GM12878 (cell line): ENCODE data around the gene TMEM192. TPM values are rescaled to one million over a fixed set of nuclear protein-coding genes. Genes with fewer than 3 reads are reported as not detected.

ENCODE experiments used
- ATAC-seq: fragments of 200-7000 bp; cut with Tn5 transposase; 3 replicates; pipeline ENCODE4 v1.9.1; 2020; ENCODE audit warnings: mild to moderate bottlenecking, moderate library complexity
- BruUV-seq: library from RNA; stranded (reverse); fragments of 400-500 nt; replicated peaks from 2 replicates; lab custom pipeline; 2021; lab: Mats Ljungman, UMichigan
- CTCF ChIA-PET: fragments of 300-600 bp; sonication (Branson Sonifier 250); formaldehyde crosslinking; extraction: SDS; loops from one replicate; lab custom pipeline; 2021; ENCODE audit warnings: inconsistent platforms; lab: Yijun Ruan, JAX
- POLR2A ChIA-PET: fragments of 350-600 bp; formaldehyde crosslinking; extraction: SDS; loops from one replicate; lab custom pipeline; 2021; ENCODE audit warnings: inconsistent platforms; lab: Charles Lee
- RAD21 ChIA-PET: fragments of 300-600 bp; sonication (Branson Sonifier 250); formaldehyde crosslinking; loops from one replicate; lab custom pipeline; 2023; ENCODE audit warnings: antibody characterized with exemption; ENCODE audit not compliant: unreplicated experiment; lab: Charles Lee
- SMC1A ChIA-PET: fragments of 300-600 bp; sonication (Branson Sonifier 250); formaldehyde crosslinking; loops from one replicate; lab custom pipeline; 2023; ENCODE audit not compliant: unreplicated experiment, uncharacterized antibody; lab: Charles Lee
- DNase-seq: peaks from one replicate; pipeline ENCODE4 v3.0.0-alpha.2; 2011; ENCODE audit warnings: low read depth, low spot score
- FAIRE-seq: peaks from 3 replicates; lab custom pipeline; 2011; peaks lifted over from hg19 to GRCh38; lab: Jason Lieb, UNC
- H2AFZ ChIP-seq: 2 replicates; pipeline ENCODE4 v1.6.0; 2011; ENCODE audit warnings: low read depth, low read length, control low read depth; ENCODE audit not compliant: control insufficient read depth
- H3K27ac ChIP-seq: 2 replicates; pipeline ENCODE4 v1.5.1; 2011; ENCODE audit warnings: control low read depth; ENCODE audit not compliant: control insufficient read depth, insufficient read depth
- H3K27me3 ChIP-seq, 2 experiments: replicated peaks in 1 of 2; 2 replicates each; pipeline versions ENCODE4 v1.6.0 to v1.6.1; 2011; ENCODE audit warnings: low read length in 1 of 2; ENCODE audit not compliant: control insufficient read depth in 2 of 2, insufficient read depth in 2 of 2
- H3K36me3 ChIP-seq, 2 experiments: 2 replicates each; pipeline ENCODE4 v1.5.1; 2011; ENCODE audit warnings: low read length in 1 of 2; ENCODE audit not compliant: control insufficient read depth in 2 of 2, insufficient read depth in 2 of 2
- H3K4me1 ChIP-seq: 2 replicates; pipeline ENCODE4 v1.6.1; 2011; ENCODE audit warnings: mild to moderate bottlenecking, low read length, moderate library complexity, mixed read lengths; ENCODE audit not compliant: control insufficient read depth, insufficient read depth
- H3K4me2 ChIP-seq: 2 replicates; pipeline ENCODE4 v1.6.0; 2011; ENCODE audit warnings: control low read depth; ENCODE audit not compliant: control insufficient read depth, insufficient read depth
- H3K4me3 ChIP-seq: fragments of 200-600 bp; sonication (generic); 2 replicates; pipeline ENCODE4 v1.5.1; 2016
- H3K79me2 ChIP-seq: 2 replicates; pipeline ENCODE4 v1.6.0; 2011; ENCODE audit warnings: low read length; ENCODE audit not compliant: control insufficient read depth, insufficient read depth
- H3K9ac ChIP-seq: 2 replicates; pipeline ENCODE4 v1.8.0; 2011; ENCODE audit warnings: low read length, control low read depth, mixed read lengths; ENCODE audit not compliant: control insufficient read depth, insufficient read depth
- H3K9me3 ChIP-seq: replicated peaks from 3 replicates; pipeline ENCODE4 v1.5.1; 2011; ENCODE audit warnings: mild to moderate bottlenecking, low read length; ENCODE audit not compliant: control insufficient read depth, insufficient read depth
- H4K20me1 ChIP-seq: 2 replicates; pipeline ENCODE4 v1.6.0; 2011; ENCODE audit not compliant: control insufficient read depth, insufficient read depth
- CHD2 ChIP-seq: IDR thresholded peaks from 2 replicates; pipeline ENCODE4 v1.6.1; 2011; ENCODE audit warnings: low read depth, low read length, improper control_type of control experiment, borderline replicate concordance
- HDAC2 ChIP-seq: fragments of 200-600 bp; sonication (generic); IDR thresholded peaks from 2 replicates; pipeline ENCODE4 v1.6.1; 2017
- MEF2A ChIP-seq: IDR thresholded peaks from 2 replicates; pipeline ENCODE4 v1.6.1; 2011; ENCODE audit warnings: low read depth, mild to moderate bottlenecking, low read length, moderate library complexity; ENCODE audit not compliant: insufficient read depth
- RAD51 ChIP-seq: fragments of 450-650 bp; IDR thresholded peaks from 2 replicates; pipeline ENCODE4 v1.6.1; 2016; ENCODE audit warnings: moderate library complexity, mild to moderate bottlenecking, inconsistent platforms
- SMAD5 ChIP-seq: IDR thresholded peaks from 2 replicates; pipeline ENCODE4 v1.6.1; 2016; ENCODE audit warnings: antibody characterized with exemption, low read depth
- TARDBP ChIP-seq: IDR thresholded peaks from 2 replicates; pipeline ENCODE4 v1.6.1; 2016; ENCODE audit warnings: borderline replicate concordance
- ZNF217 ChIP-seq: fragments of 450-650 bp; IDR thresholded peaks from 2 replicates; pipeline ENCODE4 v1.6.1; 2017; ENCODE audit warnings: antibody characterized with exemption, mild to moderate bottlenecking
- WGBS: methylation state at CpG from one replicate; pipeline ENCODE4 v1.1.6; 2016; ENCODE audit warnings: low lambda C conversion rate; ENCODE audit not compliant: insufficient replicate concordance, insufficient coverage; ENCODE audit errors: missing lambda C conversion rate; 5-methylcytosine and 5-hydroxymethylcytosine counted together
- in situ Hi-C: fragments of 300-500 bp; cut with MboI; formaldehyde crosslinking; loops from 9 replicates; pipeline ENCODE4 v1.14.3; 2018; ENCODE audit warnings: mixed read lengths
- intact Hi-C: fragments of 100-400 bp; cut with micrococcal nuclease; formaldehyde crosslinking; loops from one replicate; pipeline ENCODE4 v1.14.2; 2022; ENCODE audit not compliant: unreplicated experiment
- polyA plus RNA-seq, 11 experiments: library from polyadenylated mRNA; depleted of rRNA in 4 of 11; unstranded in 6 of 11; stranded (reverse) in 5 of 11; fragments of >200 nt; fragmentation: Nextera tagmentation in 4 of 11; fragmentation: Illumina TruSeq in 1 of 11; extraction: Ambion mirVana in 4 of 11; extraction: Trizol in 1 of 11; gene quantifications; 1 replicate in 1 of 11; 2 replicates in 10 of 11; pipeline versions ENCODE4 v1.2.1 to v1.2.3, GENCODE V29; 2011 to 2016; ENCODE audit warnings: inconsistent platforms in 2 of 11, missing spikeins in 2 of 11, low read depth in 1 of 11
- total RNA-seq, 4 experiments: library from RNA; depleted of rRNA in 3 of 4; stranded (reverse); fragments of >200 nt in 3 of 4; fragmentation: Illumina TruSeq in 1 of 4; extraction: Trizol in 1 of 4; gene quantifications; 2 replicates each; pipeline versions ENCODE4 v1.2.1 to v1.2.3, GENCODE V29; 2013 to 2021
- TF ChIP-seq, protein P1 (sequence below), 3 experiments: IDR thresholded peaks in 2 of 3; conservative IDR thresholded peaks in 1 of 3; 2 replicates each; pipeline ENCODE4 v1.5.1; 2011; ENCODE audit warnings: low read depth in 3 of 3, low read length in 3 of 3, mild to moderate bottlenecking in 3 of 3, control low read depth in 2 of 3, moderate library complexity in 2 of 3, inconsistent platforms in 1 of 3, mixed read lengths in 1 of 3; ENCODE audit not compliant: control insufficient read depth in 2 of 3, insufficient read depth in 1 of 3; ENCODE audit errors: extremely low read depth in 1 of 3
- TF ChIP-seq, protein P2 (sequence below): IDR thresholded peaks from 2 replicates; pipeline ENCODE4 v1.6.1; 2011; ENCODE audit warnings: mild to moderate bottlenecking, low read depth, low read length, moderate library complexity; ENCODE audit not compliant: insufficient replicate concordance
- TF ChIP-seq, protein P3 (sequence below): fragments of 450-650 bp; IDR thresholded peaks from 2 replicates; pipeline ENCODE4 v1.6.1; 2016; ENCODE audit warnings: mild to moderate bottlenecking

TMEM192 gene
- total and polyA plus RNA-seq, 10 of the 15 experiments (the other 5 are each of a cell fraction or from before 2014, with no cell fraction given), result 1.8 to 16.0 (median 10.0) TPM

DNA sequence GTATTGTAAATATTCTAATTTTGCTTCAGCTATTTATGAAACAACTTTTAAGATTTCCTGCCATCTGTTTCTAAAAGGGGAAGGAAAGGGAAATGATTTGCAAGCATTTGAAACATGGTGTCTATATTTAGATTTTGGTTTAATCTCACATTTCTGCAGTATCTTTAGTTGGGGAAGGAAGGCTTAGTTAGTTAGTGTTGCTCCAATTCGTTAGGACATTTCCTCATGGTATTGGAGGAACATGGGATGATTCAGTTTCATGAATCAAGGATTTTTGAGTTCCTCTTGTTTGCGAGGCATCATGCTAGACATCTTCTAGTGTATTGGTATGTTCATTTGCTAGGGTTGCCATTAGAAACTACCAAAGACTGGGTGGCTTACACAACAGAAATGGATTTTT lies 20.5 kb upstream of the TMEM192 start:
- H3K27me3 ChIP-seq, result no peaks in the 10 kb centered on the region; a peak in 2 of 4 replicates
- DNase-seq, result no peak
- H3K4me1 ChIP-seq, result peaks cover 5% of the 10 kb centered on the region
- WGBS, result 14% methylated on average over 2 of the region's 2 CpGs
- no peaks in the 10 kb centered on the region for H3K79me2 ChIP-seq
- no peak overlapping the region for H3K9ac ChIP-seq
- H3K4me3 ChIP-seq, result 0 out of 2 replicates have a peak overlapping the region, but pooled peaks have one; percentile 17
- intact Hi-C loops (loop anchor here (5.0 kb wide), 1 partner anchor 194 kb away; the partner anchor contains the start of gene MSMO1), in situ Hi-C loops (loop anchor here (5.0 to 25.0 kb wide), 3 partner anchors 214 to 954 kb away; no protein-coding TSS in a partner anchor)
- BruUV-seq, result no TSS peak
- H3K36me3 ChIP-seq, result no peaks in the 10 kb centered on the region
- ChIA-PET RAD21 (interaction anchor here (1.1 to 2.8 kb wide), 4 partner anchors 14 to 214 kb away, joined by 3 to 10 read pairs (median 8); no protein-coding TSS in a partner anchor), CTCF (interaction anchor here (0.6 to 5.4 kb wide), 8 partner anchors 12 to 334 kb away, joined by 3 to 98 read pairs (median 12); partner anchors contain the start of gene MSMO1), SMC1A (interaction anchor here (0.6 to 4.0 kb wide), 7 partner anchors 79 to 362 kb away, joined by 3 to 47 read pairs (median 3); no protein-coding TSS in a partner anchor), POLR2A (no interaction called here)
- no peak for TF ChIP-seq RAD51
- TF ChIP-seq MEF2A, result peak; percentile 67; the same call in 1 of the 2 replicates
- no peak for TF ChIP-seq CHD2
- H3K9me3 ChIP-seq, result no peaks in the 10 kb centered on the region
- peak overlapping the region; percentile 0; the same call in 1 of the 2 replicates for H3K4me2 ChIP-seq
- no peaks in the 10 kb centered on the region for H4K20me1 ChIP-seq
- no peak overlapping the region; the same call in 1 of the 2 replicates for H2AFZ ChIP-seq
- H3K27ac ChIP-seq, result no peak overlapping the region
- ATAC-seq, result no peak
- FAIRE-seq, result no peak

DNA sequence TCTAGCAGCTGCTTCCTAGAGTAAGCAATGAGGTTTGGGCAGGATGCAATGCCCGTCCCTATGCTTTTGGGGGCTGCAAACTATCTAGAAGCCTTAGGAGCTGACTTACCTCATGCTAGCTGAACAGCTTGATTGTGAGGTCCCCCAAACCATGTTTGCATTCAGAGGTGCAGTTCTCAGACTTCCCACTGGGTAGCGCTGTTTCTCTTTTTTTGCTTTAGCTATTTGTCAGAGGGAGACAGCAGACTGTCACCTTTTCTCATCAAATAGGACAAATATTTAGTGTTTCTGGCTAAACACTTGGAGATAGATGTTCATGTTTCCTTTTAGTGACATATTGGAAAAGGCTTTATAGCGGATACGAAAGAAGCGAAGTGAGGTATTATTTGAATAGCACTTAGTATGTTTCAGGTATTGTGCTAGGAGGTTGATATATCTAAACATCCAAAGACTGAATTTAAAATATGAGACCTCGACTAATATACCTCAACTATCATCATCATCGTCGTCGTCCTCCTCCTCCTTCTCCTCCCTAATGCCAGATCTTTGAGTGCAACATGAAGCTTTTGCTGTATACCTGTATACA lies 18.7 kb upstream of the TMEM192 start:
- Histone ChIP-seq H3K27ac (no peak overlapping the region), H3K9me3 (no peaks in the 10 kb centered on the region), H2AFZ (no peak overlapping the region), H4K20me1 (no peaks in the 10 kb centered on the region), H3K36me3 (no peaks in the 10 kb centered on the region), H3K79me2 (no peaks in the 10 kb centered on the region), H3K4me2 (no peak overlapping the region), H3K4me3 (no peak overlapping the region), H3K4me1 (peaks cover 5% of the 10 kb centered on the region), H3K9ac (no peak overlapping the region), H3K27me3 (peaks cover 0 to 2% of the 10 kb centered on the region in 2 experiments; a peak in 2 of 4 replicates)
- ATAC-seq (peak; percentile 96), FAIRE-seq (peak; percentile 82), DNase-seq (peak; percentile 41)
- in situ Hi-C loops, result loop anchor here (5.0 to 25.0 kb wide), 3 partner anchors 216 to 956 kb away; no protein-coding TSS in a partner anchor
- WGBS, result 11% methylated on average over 9 of the region's 9 CpGs
- no TSS peak for BruUV-seq
- CTCF ChIA-PET, result interaction anchor here (0.6 to 5.4 kb wide), 49 partner anchors 8 to 960 kb away, joined by 3 to 98 read pairs (median 5); partner anchors contain the start of genes MSMO1 and TMEM192
- POLR2A ChIA-PET, result no interaction called here
- intact Hi-C loops, result loop anchor here (1.0 to 5.0 kb wide), 3 partner anchors 196 to 333 kb away; partner anchors contain the start of gene MSMO1
- SMC1A ChIA-PET, result interaction anchor here (0.6 to 4.0 kb wide), 42 partner anchors 9 to 506 kb away, joined by 3 to 47 read pairs (median 4); partner anchors contain the start of gene TMEM192
- RAD21 ChIA-PET, result interaction anchor here (0.6 to 2.8 kb wide), 32 partner anchors 9 to 362 kb away, joined by 3 to 24 read pairs (median 4); partner anchors contain the start of genes MSMO1 and TMEM192
- TF ChIP-seq SMAD5 (no peak), HDAC2 (no peak), ZNF217 (no peak), TARDBP (0 out of 2 replicates have a peak, but pooled peaks have one; percentile 39)
- TF ChIP-seq, protein P1, sequence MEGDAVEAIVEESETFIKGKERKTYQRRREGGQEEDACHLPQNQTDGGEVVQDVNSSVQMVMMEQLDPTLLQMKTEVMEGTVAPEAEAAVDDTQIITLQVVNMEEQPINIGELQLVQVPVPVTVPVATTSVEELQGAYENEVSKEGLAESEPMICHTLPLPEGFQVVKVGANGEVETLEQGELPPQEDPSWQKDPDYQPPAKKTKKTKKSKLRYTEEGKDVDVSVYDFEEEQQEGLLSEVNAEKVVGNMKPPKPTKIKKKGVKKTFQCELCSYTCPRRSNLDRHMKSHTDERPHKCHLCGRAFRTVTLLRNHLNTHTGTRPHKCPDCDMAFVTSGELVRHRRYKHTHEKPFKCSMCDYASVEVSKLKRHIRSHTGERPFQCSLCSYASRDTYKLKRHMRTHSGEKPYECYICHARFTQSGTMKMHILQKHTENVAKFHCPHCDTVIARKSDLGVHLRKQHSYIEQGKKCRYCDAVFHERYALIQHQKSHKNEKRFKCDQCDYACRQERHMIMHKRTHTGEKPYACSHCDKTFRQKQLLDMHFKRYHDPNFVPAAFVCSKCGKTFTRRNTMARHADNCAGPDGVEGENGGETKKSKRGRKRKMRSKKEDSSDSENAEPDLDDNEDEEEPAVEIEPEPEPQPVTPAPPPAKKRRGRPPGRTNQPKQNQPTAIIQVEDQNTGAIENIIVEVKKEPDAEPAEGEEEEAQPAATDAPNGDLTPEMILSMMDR (IDR thresholded peaks at IDR 0.05 in 2 of 3, conservative IDR thresholded peaks at IDR 0.05 in 1 of 3; ENCODE audit: control insufficient read depth in 2 of 3, extremely low read depth in 1 of 3, insufficient read depth in 1 of 3, low read depth in 3 of 3, low read length in 3 of 3), result peak; percentile 85 to 96 (median 88)
- TF ChIP-seq, protein P2, sequence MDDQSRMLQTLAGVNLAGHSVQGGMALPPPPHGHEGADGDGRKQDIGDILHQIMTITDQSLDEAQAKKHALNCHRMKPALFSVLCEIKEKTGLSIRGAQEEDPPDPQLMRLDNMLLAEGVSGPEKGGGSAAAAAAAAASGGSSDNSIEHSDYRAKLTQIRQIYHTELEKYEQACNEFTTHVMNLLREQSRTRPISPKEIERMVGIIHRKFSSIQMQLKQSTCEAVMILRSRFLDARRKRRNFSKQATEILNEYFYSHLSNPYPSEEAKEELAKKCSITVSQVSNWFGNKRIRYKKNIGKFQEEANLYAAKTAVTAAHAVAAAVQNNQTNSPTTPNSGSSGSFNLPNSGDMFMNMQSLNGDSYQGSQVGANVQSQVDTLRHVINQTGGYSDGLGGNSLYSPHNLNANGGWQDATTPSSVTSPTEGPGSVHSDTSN, result peak; percentile 18
- TF ChIP-seq, protein P3, sequence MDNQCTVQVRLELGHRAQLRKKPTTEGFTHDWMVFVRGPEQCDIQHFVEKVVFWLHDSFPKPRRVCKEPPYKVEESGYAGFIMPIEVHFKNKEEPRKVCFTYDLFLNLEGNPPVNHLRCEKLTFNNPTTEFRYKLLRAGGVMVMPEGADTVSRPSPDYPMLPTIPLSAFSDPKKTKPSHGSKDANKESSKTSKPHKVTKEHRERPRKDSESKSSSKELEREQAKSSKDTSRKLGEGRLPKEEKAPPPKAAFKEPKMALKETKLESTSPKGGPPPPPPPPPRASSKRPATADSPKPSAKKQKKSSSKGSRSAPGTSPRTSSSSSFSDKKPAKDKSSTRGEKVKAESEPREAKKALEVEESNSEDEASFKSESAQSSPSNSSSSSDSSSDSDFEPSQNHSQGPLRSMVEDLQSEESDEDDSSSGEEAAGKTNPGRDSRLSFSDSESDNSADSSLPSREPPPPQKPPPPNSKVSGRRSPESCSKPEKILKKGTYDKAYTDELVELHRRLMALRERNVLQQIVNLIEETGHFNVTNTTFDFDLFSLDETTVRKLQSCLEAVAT, result no peak
